AG04450 (cell line): ENCODE measurements around the gene HOXB6. TPM values are rescaled to one million over a fixed set of nuclear protein-coding genes. Genes with fewer than 3 reads are reported as not detected.

Experiments used
- CTCF ChIA-PET: fragments of 300-600, 350-600 bp; formaldehyde crosslinking; extraction: SDS; loops from one replicate; lab custom pipeline; 2022; ENCODE audit warnings: antibody characterized with exemption, inconsistent platforms; lab: Charles Lee
- POLR2A ChIA-PET: fragments of 350-600 bp; formaldehyde crosslinking; extraction: SDS; loops from one replicate; lab custom pipeline; 2021; ENCODE audit warnings: antibody characterized with exemption, inconsistent platforms; lab: Yijun Ruan, JAX
- DNase-seq: peaks from one replicate; pipeline ENCODE4 v3.0.0-alpha.2; 2011; ENCODE audit warnings: low read depth, low spot score
- H3K27ac ChIP-seq: one replicate; pipeline ENCODE4 v1.5.1; 2012; ENCODE audit warnings: low read depth, low read length, control low read depth
- H3K27me3 ChIP-seq: one replicate; pipeline ENCODE4 v1.6.0; 2012; ENCODE audit warnings: low read length; ENCODE audit not compliant: control insufficient read depth, insufficient read depth
- H3K4me3 ChIP-seq: 2 replicates; pipeline ENCODE4 v1.5.1; 2011; ENCODE audit warnings: mild to moderate bottlenecking, low read depth, low read length, control low read depth
- H3K9me3 ChIP-seq: 2 replicates; pipeline ENCODE4 v1.5.1; 2012; ENCODE audit warnings: low read length; ENCODE audit not compliant: control insufficient read depth, insufficient read depth
- polyA plus RNA-seq: library from polyadenylated mRNA; depleted of rRNA; stranded (reverse); fragments of >200 nt; gene quantifications from 2 replicates; pipeline ENCODE4 v1.2.3, GENCODE V29; 2011
- TF ChIP-seq, protein P1 (sequence below): IDR thresholded peaks from 2 replicates; pipeline ENCODE4 v1.5.1; 2011; ENCODE audit warnings: low read depth, low read length, control low read depth, inconsistent platforms

Gene HOXB6
- polyA plus RNA-seq, 1 experiment = 15.4 TPM

DNA sequence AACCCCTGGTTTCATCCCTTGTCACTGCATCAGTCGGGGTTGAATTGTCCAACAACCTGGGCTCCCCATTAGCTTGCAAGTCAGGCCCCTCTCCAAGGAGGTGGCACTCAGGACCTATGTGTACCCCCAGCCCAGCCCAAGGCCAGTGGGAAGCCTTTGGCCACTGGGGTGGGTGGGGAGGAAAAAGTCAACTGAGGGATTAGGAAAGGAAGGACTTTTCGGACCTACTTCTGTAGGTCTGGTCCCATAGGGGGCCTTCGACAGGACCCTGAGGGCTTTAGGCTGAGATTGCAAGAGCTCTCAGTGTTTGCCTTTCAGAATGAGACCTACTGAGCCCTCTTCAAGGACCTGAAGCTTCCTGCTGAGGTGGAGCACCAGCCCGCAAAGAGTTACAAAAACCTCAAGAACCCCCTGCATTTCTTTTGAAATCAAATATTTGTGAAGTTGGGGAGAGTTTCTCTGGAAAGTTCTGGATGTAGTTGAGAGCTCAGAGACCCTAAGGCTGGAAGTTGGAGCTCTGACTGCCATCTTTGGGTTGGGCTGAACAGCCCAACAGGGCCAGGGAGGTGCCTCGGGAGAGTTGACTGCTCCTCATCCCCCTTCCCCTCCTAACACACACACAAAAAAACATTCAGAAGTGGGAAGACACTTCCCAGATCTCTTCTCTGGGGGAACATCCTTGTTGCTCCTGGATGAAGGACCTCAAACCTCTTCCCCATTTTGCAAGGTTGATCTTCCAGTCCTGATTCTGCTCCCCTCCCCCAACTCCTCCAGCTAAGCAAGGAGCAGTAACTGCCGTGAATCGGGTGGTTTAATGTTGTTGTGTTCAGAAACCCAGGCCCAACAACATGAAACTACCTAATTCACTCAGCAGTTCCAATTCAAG is 27.1 kb upstream of the HOXB6 start:
- peaks cover 98% of the 10 kb centered on the region for H3K27me3 ChIP-seq
- CTCF ChIA-PET = interaction anchor here (0.6 to 1.6 kb wide), 3 partner anchors 110 to 324 kb away, joined by 3 to 4 read pairs (median 4); no protein-coding TSS in a partner anchor
- POLR2A ChIA-PET = no interaction called here
- TF ChIP-seq, protein P1, sequence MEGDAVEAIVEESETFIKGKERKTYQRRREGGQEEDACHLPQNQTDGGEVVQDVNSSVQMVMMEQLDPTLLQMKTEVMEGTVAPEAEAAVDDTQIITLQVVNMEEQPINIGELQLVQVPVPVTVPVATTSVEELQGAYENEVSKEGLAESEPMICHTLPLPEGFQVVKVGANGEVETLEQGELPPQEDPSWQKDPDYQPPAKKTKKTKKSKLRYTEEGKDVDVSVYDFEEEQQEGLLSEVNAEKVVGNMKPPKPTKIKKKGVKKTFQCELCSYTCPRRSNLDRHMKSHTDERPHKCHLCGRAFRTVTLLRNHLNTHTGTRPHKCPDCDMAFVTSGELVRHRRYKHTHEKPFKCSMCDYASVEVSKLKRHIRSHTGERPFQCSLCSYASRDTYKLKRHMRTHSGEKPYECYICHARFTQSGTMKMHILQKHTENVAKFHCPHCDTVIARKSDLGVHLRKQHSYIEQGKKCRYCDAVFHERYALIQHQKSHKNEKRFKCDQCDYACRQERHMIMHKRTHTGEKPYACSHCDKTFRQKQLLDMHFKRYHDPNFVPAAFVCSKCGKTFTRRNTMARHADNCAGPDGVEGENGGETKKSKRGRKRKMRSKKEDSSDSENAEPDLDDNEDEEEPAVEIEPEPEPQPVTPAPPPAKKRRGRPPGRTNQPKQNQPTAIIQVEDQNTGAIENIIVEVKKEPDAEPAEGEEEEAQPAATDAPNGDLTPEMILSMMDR = no peak
- no peak overlapping the region for H3K4me3 ChIP-seq
- DNase-seq = no peak
- no peak overlapping the region for H3K27ac ChIP-seq
- H3K9me3 ChIP-seq = peaks cover 13% of the 10 kb centered on the region; the same call in 1 of the 2 replicates

DNA sequence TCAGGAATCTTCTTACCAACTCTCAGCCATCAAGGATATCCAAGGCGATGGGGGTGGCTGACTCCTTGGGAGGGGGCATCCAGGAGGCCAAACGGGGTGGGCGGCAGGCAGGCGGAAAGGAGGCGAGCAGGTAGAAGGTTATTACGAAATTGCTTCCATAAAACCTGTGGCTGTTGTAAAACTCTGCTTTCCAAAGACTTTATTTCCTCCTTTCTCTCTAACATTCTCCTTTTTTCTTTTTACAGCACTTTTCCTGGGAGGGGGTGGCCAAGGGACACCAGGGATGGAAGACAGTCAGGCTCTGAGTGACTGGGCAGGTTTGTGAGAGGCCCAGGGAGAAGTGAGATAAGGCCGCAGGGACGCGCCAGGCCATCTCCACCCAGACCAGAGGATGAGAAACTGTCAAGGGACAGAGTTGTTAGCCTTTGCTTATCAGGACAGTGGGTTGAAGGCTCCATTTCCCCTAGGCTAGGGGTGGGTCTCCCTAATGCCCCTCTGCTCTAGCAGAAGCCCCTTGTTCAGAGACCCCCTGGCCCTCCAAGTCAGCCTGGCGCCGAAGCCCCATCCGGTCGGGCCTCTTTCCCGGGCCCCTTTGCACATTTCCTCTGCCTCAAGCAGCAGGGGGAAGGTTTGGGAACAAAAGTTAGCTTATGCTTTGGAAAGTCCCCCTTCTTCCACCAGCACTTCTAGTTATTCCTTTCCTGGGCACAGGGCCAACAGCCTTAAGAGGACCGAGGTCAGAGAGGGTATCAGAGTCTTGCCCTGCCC is 26.3 kb upstream of the HOXB6 start:
- TF ChIP-seq, protein P1 = no peak
- ChIA-PET CTCF (no interaction called here), POLR2A (no interaction called here)
- no peak overlapping the region for H3K27ac ChIP-seq
- no peak overlapping the region for H3K4me3 ChIP-seq
- H3K27me3 ChIP-seq = peaks cover 98% of the 10 kb centered on the region
- H3K9me3 ChIP-seq = peaks cover 13% of the 10 kb centered on the region; the same call in 1 of the 2 replicates
- DNase-seq = no peak

DNA sequence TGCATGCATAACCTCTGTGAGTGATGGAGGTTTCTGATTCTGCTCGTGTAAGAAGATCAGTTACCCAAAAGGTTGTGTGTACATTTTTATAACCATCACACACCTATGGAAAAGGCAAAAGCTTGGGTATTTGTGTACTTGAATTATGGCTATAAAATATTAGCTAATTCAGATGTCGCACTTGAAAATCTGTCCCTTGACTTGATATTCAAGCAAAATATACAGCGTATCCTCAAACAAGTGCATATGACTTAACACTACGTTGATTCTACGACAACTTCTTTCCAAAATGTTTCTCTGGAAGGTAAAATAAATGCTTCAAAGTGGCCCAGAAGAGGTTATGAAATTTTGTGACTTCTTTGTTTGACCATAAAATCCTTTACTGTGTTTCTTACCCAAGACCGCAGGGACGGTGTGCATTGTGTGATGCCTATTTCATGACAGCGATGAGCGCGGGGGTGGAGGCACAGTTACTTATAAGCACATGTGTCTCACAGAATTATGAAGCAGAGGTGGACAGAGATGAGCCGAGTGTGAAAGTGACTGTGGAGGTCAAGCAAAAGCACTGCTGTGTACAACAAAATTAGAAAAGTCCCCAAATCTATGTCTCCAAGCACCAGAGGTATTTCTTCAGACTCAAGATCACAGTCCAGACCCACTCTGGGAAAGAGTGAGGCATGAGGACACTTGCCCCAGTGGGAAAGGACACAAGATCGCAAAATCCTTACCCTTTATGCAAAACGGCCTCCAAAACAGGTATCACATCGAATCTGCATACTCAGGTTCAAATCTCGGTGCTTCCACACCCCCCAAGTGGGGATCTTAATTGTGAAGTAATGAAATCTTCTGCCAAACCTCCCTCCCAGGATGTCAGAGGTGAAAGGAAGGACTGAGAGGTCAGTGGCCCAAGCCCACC is 25.5 kb upstream of the HOXB6 start:
- ChIA-PET CTCF (interaction anchor here (2.1 kb wide), 1 partner anchor 322 kb away, joined by 7 read pairs; no protein-coding TSS in a partner anchor), POLR2A (no interaction called here)
- TF ChIP-seq, protein P1 = no peak
- H3K4me3 ChIP-seq = no peak overlapping the region
- peaks cover 13% of the 10 kb centered on the region; the same call in 1 of the 2 replicates for H3K9me3 ChIP-seq
- DNase-seq = no peak
- no peak overlapping the region for H3K27ac ChIP-seq
- H3K27me3 ChIP-seq = peaks cover 98% of the 10 kb centered on the region

DNA sequence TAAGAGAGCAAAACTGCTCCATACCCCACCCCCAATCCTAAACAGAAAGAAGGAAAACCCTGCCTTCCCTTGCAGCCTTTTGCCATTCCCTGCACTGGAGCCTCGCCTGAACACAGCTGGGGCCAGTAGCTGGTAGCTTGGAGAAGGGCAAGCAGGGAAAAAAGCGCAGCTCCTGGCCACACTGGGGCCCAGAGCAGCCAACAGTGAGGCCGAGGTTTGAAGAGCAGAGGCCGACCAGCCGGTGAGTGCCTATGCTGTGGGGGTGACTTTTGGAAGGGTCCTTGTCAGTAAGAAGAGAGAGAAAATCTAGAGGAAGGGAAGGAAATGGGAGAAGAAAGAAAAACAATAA is 24.6 kb upstream of the HOXB6 start:
- Histone ChIP-seq H3K4me3 (no peak overlapping the region), H3K27ac (no peak overlapping the region), H3K9me3 (peaks cover 10% of the 10 kb centered on the region; the same call in 1 of the 2 replicates), H3K27me3 (peaks cover 96% of the 10 kb centered on the region)
- TF ChIP-seq, protein P1 = no peak
- DNase-seq = no peak
- ChIA-PET POLR2A (no interaction called here), CTCF (interaction anchor here (2.1 kb wide), 1 partner anchor 321 kb away, joined by 7 read pairs; no protein-coding TSS in a partner anchor)
